Amygdala (tissue), 56 donors: ENCODE data around the gene RITA1.

ENCODE experiments used
- DNase-seq, 56 donors: peaks; one replicate each; lab custom pipeline; 2025; lab: John Stamatoyannopoulos, UW

Gene RITA1

DNA sequence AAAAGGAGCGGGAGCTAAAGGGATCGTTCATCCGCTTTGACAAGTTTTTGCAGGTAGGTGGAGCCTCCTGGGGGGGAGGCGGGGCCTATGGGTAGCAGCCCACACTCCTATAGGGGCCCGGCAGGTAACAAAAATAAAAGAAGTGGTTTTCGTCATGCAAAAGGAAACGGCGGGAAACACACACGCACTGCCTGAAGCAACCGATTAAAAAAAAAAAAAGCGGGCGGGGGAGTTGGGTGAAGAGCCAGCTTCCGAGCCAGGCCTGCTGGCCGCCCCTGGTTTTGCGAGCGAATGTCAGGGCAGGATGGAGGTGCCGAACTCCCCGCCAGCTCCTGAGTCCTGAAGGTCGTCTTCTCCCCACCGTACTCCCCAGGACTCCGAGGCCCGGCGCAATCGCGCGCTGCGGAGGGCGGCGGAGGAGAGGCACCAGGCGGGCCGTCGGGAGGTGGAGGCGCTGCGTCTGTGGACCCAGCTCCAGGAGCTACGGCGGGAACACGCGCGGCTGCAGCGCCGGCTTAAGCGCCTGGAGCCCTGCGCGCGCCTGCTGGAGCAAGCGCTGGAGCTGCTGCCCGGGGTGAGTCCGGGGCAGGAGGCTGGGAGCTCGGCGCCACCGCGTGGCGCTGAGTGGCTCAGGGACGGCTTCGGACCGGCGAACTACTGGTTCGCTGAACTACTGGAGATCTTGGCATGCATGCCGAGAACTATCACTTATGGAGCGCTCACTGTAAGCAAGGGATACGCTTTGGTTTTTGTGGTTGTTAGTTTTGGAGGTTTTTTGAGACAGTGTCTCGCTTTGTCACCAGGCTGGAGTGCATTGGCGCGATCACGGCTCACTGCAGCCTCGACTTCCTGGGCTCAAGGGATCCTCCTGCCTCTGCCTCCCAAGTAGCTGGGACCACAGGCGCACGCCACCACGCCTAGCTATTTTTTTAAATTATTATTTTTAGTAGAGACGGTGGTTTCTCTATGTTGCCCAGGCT is 32.4 kb upstream of the RITA1 start:
- DNase-seq: peak in 49 of 56 donors; percentile 25 to 84 (median 57)

- peak in 1 of 56 donors; percentile 10 for DNase-seq
These were observed 31.1 kb upstream of the RITA1 start for GRCh38 chr12:113154351-113154973.

GRCh38 chr12:113155060-113155459 is 30.5 kb upstream of the RITA1 start:
- no peak for DNase-seq

DNA sequence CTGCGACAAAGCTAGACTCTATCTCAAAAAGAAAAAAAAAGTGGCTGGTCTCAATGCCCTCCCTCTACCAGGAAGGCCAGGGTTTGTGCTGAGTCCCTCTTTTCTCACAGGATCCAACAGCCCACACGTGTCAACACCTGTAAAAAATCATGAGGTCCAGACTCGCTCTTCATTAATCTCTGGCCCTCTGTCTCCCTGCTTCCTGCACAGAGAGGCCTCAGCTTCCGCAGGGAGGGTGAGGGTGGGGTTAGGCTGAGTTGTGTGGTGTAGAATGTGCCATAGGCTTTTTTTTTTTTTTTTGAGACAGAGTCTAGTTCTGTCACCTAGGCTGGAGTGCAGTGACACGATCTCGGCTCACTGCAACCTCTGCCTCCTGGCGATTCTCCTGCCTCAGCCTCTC is 29.9 kb upstream of the RITA1 start:
- DNase-seq: no peak

GRCh38 chr12:113157218-113157859 is 28.2 kb upstream of the RITA1 start:
- DNase-seq: no peak

GRCh38 chr12:113158439-113159203 is 26.9 kb upstream of the RITA1 start:
- DNase-seq: no peak

GRCh38 chr12:113159937-113160336 is 25.6 kb upstream of the RITA1 start:
- DNase-seq: peak in 19 of 56 donors; percentile 6 to 40 (median 14)

- DNase-seq: peak in 44 of 56 donors; percentile 8 to 88 (median 62)
These were observed 24.0 kb upstream of the RITA1 start for GRCh38 chr12:113161415-113162016.

DNA sequence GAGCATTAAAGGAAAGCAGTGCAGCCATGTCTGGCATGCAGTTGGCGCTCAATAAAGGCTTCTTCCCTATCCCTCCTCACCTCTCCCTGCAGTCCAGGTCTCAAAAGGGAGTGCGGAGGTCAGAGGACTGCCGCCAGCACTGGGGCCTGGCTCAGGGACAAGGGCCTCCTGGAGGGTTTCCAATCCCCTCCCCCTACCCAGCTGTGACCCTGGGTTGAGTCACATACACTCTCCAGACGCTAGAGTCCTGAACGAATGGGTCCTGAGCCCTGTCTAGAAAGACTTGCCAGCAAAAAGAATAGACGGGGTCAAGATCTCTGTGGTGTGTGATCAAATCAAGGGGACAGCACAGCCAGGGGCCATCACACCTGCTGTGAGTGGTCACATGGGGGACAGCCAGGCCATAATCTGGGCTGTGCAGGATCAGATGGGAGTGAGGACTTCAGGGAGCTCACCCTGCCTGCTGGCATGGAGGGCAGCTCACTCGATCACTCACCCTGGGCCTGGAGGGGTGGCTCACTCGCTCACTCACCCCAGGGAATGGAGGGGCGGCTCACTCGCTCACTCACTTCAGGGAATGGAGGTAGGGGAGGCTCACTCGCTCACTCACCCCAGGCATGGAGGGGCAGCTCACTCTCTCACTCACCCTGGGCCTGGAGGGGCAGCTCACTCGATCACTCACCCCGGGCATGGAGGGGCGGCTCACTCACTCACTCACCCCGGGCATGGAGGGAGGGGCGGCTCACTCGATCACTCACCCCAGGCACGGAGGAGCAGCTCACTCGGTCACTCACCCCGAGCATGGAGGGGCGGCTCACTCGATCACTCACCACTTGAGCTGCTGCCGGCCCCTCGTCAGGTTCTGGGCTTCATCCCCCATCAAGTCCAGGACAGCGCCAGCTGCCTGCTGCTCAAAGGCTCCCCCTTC is 23.2 kb upstream of the RITA1 start:
- peak in 10 of 56 donors; percentile 6 to 36 (median 16) for DNase-seq

GRCh38 chr12:113163030-113163360 is 22.5 kb upstream of the RITA1 start:
- no peak for DNase-seq

DNA sequence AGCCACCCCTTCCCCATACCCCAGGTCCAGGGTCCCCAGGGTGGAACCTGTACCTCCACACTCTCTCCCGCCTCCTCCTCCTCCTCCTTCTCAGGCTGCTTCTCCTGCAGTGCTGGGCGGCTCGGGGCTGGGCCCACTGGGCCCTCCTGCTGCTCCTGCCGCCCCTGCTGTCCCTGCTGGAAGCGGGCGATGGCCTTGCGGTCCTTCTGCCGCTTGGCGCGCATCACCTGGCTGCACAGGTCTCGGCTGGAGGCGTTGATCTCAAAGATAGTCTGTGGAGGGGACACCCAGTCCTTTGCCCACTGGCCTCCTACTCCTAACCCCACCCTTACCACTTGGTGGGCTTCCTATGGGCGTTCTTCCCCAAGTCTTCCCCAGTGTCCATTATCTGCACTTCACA is 21.5 kb upstream of the RITA1 start:
- DNase-seq: no peak

GRCh38 chr12:113165521-113166450 is 19.7 kb upstream of the RITA1 start:
- DNase-seq: no peak

- DNase-seq: no peak
These were observed 17.7 kb upstream of the RITA1 start for GRCh38 chr12:113167868-113168267.

- DNase-seq: no peak
These were observed 15.8 kb upstream of the RITA1 start for GRCh38 chr12:113169697-113170096.

- DNase-seq: no peak
These were observed 15.1 kb upstream of the RITA1 start for GRCh38 chr12:113170457-113170856.

DNA sequence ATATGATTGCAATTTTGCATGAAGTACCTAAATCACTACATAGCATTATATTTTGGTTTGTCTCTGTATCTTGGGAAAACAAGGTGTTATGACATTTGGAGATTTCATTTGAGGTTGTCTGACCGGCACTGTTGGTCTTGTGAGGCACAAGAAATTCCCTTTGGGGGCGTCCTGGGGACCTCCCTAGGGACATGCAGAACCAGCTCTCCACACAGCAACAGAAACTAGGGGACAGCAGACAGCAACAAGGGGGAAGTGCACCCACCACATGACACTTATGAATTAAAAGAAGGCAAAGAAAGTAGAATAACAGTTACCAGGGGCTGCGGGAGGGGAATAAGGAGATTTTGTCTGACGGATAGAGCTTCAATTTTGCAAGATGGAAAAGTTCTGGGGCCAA is 14.6 kb upstream of the RITA1 start:
- DNase-seq: no peak

- no peak for DNase-seq
These were observed 14.0 kb upstream of the RITA1 start for GRCh38 chr12:113171543-113171942.

- no peak for DNase-seq
These were observed 13.3 kb upstream of the RITA1 start for GRCh38 chr12:113172185-113172584.
